Dedifferentiated amniotic fluid mesenchymal stem cell (primary cell): ENCODE data around the gene MYO10.

Source experiments
- DNase-seq: peaks from one replicate; pipeline ENCODE4 v3.0.0-alpha.2; 2016; ENCODE audit errors: extremely low spot score

MYO10 gene

GRCh38 chr5:16943846-16944678 lies 8.0 kb upstream of the MYO10 start:
- no peak for DNase-seq

GRCh38 chr5:16937503-16938161 lies 1.5 kb upstream of the MYO10 start:
- DNase-seq = no peak

GRCh38 chr5:16936989-16937438 lies 926 bp upstream of the MYO10 start:
- DNase-seq = no peak

DNA sequence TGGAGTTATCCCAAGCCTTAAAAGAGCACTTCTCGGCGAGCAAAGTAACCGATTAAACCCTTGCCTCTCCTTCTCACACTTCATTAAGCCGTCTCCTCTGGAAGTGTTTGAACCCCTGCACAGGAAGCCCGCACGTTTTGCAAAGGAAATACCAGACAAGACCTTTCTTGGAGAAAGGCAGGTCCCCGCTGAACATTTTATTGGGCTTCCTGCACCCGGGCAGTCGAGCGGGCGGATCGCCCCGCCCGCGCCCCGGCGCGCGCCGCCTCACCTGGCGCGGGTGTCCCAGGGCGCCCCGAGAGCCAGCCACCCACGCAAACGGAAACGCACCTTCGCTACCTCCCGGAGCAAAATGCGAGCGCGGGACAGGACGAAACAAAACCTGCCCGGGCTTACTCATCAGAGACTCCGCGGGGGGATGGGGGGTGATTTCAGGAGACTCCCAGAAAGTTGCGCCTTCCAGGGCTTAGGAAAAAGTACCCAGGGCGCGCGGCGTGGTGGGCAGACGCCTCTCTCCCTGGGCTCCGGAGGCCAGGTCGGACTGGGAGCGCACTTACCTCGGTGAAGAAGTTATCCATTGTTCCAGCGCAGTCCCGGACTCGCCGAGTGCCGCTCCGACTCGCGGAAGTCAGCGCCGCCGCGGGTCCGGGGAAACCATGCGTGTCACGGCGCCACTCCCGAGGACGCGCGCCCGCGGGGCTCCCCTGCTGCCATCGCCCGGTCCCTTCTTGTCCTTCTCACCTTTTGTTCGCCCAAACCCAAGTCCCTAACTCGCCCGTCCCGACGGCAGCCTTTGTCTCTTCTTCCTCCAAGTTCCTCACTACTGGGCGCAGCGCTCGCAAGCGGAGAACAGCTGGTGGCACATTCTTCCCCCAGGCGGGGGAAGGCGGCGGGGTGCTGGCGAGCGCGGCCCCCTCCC lies 598 bp downstream of the MYO10 start:
- no peak for DNase-seq

DNA sequence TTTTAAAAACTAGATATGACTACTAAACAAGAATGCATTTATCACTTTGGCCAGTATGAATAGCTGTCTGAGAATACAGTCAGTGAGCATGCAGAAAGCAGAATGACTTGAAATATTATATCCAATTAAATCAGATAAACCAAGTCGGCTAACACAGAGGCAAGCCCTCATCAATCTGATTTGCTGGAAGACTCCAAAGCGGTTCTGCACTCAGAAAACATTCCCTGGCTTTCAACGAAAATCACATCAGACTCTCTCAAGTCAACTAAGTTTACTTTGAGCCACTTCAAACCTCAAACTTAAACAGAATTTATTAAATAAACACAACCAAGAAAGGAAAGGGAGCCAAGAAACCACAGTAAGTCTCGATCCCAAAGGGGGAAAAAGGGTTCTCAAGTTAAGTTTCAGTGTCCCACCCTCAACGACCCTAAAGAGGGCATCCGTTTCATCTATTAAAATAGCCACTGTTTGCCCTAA lies 1.4 kb downstream of the MYO10 start:
- peak; percentile 51 for DNase-seq

DNA sequence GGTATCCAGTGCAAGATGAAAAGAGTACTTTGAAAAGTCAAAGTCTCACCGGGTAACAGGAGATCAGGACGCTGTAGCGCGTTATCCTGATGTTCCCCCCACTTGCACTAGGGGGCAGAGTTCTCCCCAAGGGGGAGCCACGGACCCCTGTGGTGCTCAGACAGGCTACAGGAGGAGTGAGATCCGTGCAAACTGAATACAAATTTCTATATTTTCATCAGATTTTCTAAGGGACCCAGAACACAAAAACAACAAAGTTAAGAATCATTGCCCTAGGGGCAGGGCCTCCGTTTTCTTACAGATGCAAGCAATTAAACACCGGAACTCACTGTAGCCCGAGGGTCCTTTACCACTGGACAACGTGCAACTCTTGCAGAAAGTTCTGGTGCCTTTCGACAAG lies 2.0 kb downstream of the MYO10 start:
- peak; percentile 71 for DNase-seq

GRCh38 chr5:16933337-16933736 lies 2.8 kb downstream of the MYO10 start:
- no peak for DNase-seq

- DNase-seq = no peak
These were observed 3.7 kb downstream of the MYO10 start for GRCh38 chr5:16932401-16932800.

DNA sequence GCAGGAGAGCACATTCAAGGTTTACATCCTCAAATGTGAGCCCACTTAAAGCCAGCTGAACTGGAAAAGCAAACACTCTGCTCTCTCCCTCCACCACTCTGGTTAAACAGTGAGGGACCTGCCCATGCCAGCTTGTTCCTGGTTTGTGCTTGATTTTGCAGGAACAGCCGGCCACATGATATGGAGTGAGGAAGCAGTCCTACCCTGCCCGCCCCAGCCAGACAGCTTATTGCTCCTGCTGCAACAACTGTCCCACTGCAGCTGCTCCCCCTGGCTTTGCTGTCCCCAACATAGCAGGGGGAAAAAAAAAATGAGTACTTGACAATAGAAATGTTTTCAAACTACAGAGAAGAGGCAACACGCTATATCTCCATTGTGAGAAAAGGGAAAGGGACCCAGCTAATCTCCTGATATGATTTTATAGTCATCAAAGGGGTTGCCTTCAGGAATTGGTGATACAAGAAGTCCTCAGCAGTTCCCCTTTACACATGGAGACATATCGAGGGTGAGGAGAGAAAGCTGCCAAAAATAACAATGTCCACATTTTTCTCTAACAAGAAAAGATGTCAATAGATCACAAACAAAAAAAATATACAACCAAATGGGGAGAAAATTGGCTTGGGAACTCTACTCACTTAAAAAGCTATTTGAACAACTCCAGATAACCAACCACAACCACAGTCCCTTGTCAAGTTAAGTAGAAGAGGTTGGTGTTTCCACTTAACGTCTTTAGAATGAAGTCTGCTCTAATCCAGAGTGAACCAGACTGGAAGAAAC lies 4.6 kb downstream of the MYO10 start:
- DNase-seq = no peak

- DNase-seq = peak; percentile 52
These were observed 5.6 kb downstream of the MYO10 start for GRCh38 chr5:16930496-16930895.

GRCh38 chr5:16929831-16930230 lies 6.3 kb downstream of the MYO10 start:
- no peak for DNase-seq

DNA sequence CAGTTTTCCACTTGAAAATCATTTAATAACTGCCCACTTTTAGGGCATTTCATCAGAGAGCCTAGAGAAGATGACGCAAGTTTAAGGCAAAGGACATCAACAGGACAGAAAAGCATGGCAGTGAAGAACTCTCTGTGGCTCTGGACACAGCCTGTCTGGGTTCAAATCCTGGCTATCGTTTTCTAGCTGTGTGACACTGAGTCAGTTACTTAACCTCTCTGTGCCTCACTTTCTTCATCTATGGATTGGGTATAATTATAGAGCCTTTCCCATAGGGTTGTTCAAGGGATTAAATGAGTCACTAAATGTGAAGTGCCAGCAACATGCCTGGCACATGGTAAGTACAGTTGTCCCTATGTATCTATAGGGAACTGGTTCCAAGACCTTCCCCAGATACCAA lies 6.7 kb downstream of the MYO10 start:
- no peak for DNase-seq

DNA sequence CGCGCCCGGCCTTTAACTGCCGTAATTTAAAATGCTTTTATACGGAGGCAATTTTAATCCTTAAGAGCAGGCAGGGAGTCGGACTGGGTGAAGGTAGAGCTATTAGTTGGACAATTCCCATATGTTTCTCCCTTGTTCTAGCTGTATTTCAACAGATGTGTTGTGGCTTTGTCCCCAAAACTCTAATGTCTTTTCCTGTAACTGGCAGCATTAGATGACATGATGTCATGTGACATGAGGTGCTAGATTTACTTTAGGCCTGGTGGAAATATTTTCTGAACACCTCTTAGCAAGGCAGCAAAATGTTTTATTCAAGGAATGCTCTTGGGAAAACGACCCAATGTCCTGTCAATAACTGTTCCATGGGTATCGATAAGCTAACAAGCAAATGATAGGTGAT lies 8.5 kb downstream of the MYO10 start:
- DNase-seq = no peak

DNA sequence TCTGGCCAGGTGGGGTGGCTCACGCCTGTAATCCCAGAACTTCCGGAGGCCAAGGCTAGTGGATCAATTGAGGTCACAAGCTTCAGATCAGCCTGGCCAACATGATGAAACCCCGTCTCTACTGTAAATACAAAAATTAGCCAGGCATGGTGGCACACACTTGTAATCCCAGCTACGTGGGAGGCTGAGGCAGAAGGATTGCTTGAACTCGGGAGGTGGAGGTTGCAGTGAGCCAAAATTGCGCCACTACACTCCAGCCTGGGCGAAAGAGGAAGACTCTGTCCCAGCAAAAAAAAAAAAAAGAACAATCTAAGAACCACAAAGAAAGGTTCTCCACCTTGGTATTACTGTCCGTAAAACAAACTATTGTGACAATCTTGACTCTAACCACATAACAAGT lies 9.7 kb downstream of the MYO10 start:
- no peak for DNase-seq

GRCh38 chr5:16924206-16924605 lies 11.9 kb downstream of the MYO10 start:
- no peak for DNase-seq

- no peak for DNase-seq
These were observed 13.7 kb downstream of the MYO10 start for GRCh38 chr5:16922430-16922829.

DNA sequence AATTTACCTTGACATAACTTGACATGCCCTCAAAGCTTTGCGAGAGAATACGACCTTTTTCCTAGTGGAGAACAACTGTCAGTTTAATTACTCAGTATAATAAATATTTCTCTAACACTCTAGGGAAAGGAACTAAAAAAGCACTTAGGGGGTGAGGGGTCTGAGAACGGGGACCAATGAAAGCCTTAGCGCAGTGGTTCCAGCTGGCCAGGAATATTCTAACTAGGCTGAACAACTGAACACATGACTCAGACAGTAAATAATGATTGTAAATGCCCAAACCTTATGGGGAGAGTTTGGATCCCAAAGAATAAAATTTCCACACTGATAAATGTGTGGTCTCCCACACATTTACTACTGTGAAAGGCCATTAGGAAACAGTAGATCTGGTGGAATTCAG lies 14.9 kb downstream of the MYO10 start:
- no peak for DNase-seq

DNA sequence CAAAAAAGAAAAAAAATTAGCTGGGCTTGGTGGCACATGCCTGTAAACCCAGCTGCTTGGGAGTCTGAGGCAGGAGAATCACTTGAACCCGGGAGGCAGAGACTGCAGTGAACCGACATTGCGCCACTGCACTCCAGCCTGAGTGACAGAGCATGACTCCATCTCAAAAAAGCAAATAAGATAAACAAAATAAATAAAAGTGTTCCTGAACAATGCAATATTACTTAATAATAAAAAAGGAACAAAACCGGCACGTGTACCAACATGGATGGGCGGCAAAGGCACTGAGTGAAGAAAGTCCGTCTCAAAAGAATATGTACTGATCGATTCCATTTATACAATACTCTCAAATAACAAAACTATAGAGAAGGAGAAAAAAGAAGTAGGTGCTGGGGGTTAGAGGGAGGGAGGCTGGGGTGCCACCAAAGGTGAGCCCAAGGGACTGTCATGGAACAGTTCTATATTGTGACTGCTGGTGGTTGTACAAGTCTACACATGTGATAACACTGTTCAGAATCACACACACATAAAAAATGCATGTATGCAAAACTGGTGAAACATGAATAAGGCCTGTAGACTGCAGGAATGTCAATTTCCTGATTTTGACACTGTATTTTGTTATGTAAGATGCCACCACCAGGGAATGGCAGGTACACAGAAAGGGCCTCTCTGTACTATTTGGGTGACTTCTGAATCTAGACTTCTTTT lies 15.8 kb downstream of the MYO10 start:
- DNase-seq = no peak

DNA sequence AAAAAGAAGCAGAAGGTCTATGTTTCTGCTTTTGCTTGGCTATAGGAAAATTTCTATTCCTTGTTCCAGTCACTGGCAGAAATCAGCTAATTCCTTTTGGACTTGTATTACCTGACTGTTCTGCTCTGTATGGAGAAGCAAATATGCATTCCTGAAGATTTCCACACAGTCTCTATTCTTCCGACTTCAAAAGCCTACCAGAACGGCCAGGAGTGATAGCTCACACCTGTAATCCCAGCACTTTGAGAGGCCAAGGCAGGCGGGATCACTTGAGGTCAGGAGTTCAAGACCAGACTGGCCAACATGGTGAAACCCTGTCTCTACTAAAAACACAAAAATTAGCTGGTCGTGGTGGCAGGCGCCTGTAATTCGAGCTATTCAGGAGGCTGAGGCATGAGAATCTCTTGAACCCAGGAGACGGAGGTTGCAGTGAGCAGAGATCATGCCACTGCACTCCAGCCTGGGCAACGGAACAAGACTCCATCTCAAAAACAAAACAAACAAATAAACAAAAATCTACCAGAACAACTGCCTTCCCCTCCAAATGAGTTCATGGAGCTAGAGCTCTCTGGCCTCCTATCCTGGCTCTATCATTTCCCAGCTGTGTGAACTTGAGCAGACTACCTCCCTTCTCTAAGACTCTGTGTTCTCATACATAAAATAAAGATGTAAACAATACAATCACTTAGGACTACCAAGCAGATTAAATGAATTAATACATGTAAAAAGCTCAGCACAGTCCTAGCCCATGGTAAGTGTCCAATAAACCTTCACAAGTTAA lies 17.0 kb downstream of the MYO10 start:
- DNase-seq = no peak

DNA sequence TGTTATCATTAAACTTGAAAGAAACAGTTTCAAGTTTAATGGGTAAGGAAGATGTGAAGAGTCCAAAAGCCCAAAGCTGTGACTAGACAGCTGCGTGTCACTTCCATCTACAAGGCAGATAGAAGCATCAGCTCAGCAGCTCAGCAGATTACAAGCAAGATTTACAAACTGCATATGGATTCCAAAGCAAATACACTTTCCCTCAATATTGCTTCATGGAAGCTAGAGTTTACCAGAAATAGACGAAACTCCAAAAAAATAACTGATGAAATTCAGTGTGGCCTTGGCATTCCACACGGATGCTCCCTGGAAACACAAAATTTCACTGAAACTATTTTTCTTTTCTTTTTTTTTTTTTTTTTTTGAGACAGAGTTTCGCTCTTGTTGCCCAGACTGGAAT lies 17.9 kb downstream of the MYO10 start:
- DNase-seq = no peak
